ENCODE measurements around the gene ABHD11. TPM values are rescaled to one million over a fixed set of nuclear protein-coding genes. Genes with fewer than 3 reads are reported as not detected.
"Not testable (repeated sequence)": the region's sequence is repeated elsewhere in the genome, so short reads cannot be mapped to it uniquely, and the experiment has no call there.

The ABHD11 gene
- total and polyA plus RNA-seq, 10 donors = 11.4 to 26.0 (median 17.8) TPM

- Histone ChIP-seq H3K4me3 (no peak overlapping the region), H3K27ac (no peak overlapping the region), H3K36me3 (no peaks in the 10 kb centered on the region), H3K9me3 (no peaks in the 10 kb centered on the region), H3K4me1 (peaks cover 0 to 16% (median 4%) of the 10 kb centered on the region in 6 donors), H3K27me3 (replicated peaks in 1 of 7) (peaks cover 0 to 36% (median 5%) of the 10 kb centered on the region in 7 donors)
- intact Hi-C loops (cut with DNase I; ENCODE audit: low total_unique reads) = loop anchor here (2.0 kb wide), 1 partner anchor 121 kb away; no protein-coding TSS in a partner anchor
- no peak for DNase-seq
- TF ChIP-seq CTCF (IDR thresholded peaks at IDR 0.05 in 8 of 11, conservative IDR thresholded peaks at IDR 0.05 in 3 of 11) (no peak), POLR2A (IDR thresholded peaks at IDR 0.05) (no peak)
- 52 to 76% (median 57%) methylated on average over 3 of the region's 3 CpGs for WGBS, 5 donors
Measured at GRCh38 chr7:73727952-73728351, 10.7 kb downstream of the ABHD11 start.

DNA sequence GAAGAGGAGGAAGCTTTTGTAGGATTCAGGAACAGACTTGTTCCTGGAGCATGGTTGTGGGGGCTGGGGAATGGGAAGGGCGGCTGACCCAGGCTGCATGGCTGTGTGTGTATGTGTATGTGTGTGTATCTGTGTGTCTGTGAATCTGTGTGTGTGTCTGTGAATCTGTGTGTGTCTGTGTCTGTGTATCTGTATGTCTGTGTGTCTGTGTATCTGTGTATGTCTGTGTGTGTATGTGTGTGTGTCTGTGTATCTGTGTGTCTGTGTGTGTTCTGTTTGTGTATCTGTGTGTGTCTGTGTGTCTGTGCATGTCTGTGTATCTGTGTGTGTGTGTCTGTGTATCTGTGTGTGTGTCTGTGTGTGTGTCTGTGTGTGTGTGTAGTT, 12.5 kb downstream of the ABHD11 start:
- intact Hi-C loops (cut with DNase I; ENCODE audit: low total_unique reads) = no loop called here
- TF ChIP-seq POLR2AphosphoS5 (IDR thresholded peaks at IDR 0.05) (no peak), POLR2A (IDR thresholded peaks at IDR 0.05) (no peak), CTCF (IDR thresholded peaks at IDR 0.05 in 8 of 11, conservative IDR thresholded peaks at IDR 0.05 in 3 of 11) (peak in 5 of 11 experiments; percentile 26 to 61 (median 33))
- no peaks in the 10 kb centered on the region for H3K9me3 ChIP-seq
- H3K4me3 ChIP-seq = no peak overlapping the region
- no peak overlapping the region for H3K27ac ChIP-seq
- no peak for DNase-seq
- H3K27me3 ChIP-seq (replicated peaks in 1 of 7) = peaks cover 0 to 43% (median 5%) of the 10 kb centered on the region in 7 donors
- H3K36me3 ChIP-seq = no peaks in the 10 kb centered on the region
- WGBS, 5 donors = 45 to 79% (median 78%) methylated on average over 1 of the region's 1 CpG
- peaks cover 0 to 7% (median 4%) of the 10 kb centered on the region in 6 donors for H3K4me1 ChIP-seq

GRCh38 chr7:73723813-73724212, 14.8 kb downstream of the ABHD11 start:
- Histone ChIP-seq H3K4me3 (no peak overlapping the region), H3K27ac (no peak overlapping the region), H3K4me1 (peaks cover 3 to 19% (median 11%) of the 10 kb centered on the region in 6 donors), H3K27me3 (replicated peaks in 1 of 7) (peaks cover 0 to 53% (median 6%) of the 10 kb centered on the region in 7 donors), H3K36me3 (no peaks in the 10 kb centered on the region), H3K9me3 (no peaks in the 10 kb centered on the region)
- intact Hi-C loops (cut with DNase I; ENCODE audit: low total_unique reads) = no loop called here
- TF ChIP-seq POLR2A (IDR thresholded peaks at IDR 0.05) (no peak), POLR2AphosphoS5 (IDR thresholded peaks at IDR 0.05) (no peak), CTCF (IDR thresholded peaks at IDR 0.05 in 8 of 11, conservative IDR thresholded peaks at IDR 0.05 in 3 of 11) (no peak)
- no peak for DNase-seq
- 84 to 97% (median 89%) methylated on average over 3 of the region's 3 CpGs for WGBS, 5 donors

DNA sequence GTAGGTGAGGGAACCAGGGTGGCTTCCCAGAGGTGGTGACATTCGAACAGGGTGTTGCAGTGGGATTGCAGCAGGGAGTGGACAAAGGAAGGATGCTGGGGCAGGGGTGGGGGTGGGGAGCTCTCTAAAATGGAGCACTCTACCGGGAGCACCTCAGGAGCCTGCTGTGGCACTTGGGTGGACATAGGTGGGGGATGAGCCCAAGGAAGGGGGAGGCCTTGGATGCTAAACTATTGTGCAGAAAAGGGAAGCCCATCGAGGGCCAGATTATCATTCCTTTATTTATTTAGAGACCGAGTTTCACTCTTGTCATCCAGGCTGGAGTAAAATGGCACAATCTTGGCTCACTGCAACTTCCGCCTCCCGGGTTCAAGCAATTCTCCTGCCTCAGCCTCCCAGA, 15.8 kb downstream of the ABHD11 start:
- Histone ChIP-seq H3K27me3 (replicated peaks in 1 of 7) (peaks cover 0 to 53% (median 12%) of the 10 kb centered on the region in 7 donors), H3K36me3 (no peaks in the 10 kb centered on the region), H3K4me1 (peaks cover 12 to 29% (median 21%) of the 10 kb centered on the region in 6 donors), H3K4me3 (no peak overlapping the region), H3K27ac (no peak overlapping the region), H3K9me3 (no peaks in the 10 kb centered on the region)
- TF ChIP-seq CTCF (IDR thresholded peaks at IDR 0.05 in 8 of 11, conservative IDR thresholded peaks at IDR 0.05 in 3 of 11) = no peak
- TF ChIP-seq POLR2A (IDR thresholded peaks at IDR 0.05) = no peak
- TF ChIP-seq POLR2AphosphoS5 (IDR thresholded peaks at IDR 0.05) = no peak
- intact Hi-C loops (cut with DNase I; ENCODE audit: low total_unique reads) = no loop called here
- no peak for DNase-seq
- 59 to 74% (median 63%) methylated on average over 6 of the region's 6 CpGs for WGBS, 5 donors

GRCh38 chr7:73722182-73722581, 16.4 kb downstream of the ABHD11 start:
- DNase-seq; H3K36me3 ChIP-seq; intact Hi-C loops (cut with DNase I; ENCODE audit: low total_unique reads); H3K4me3 ChIP-seq; H3K27ac ChIP-seq; H3K9me3 ChIP-seq: not testable (repeated sequence)
- WGBS, 5 donors = 73 to 88% (median 84%) methylated on average over 4 of the region's 4 CpGs
- Histone ChIP-seq H3K27me3 (replicated peaks in 1 of 7) (peaks cover 0 to 53% (median 9%) of the 10 kb centered on the region in 7 donors), H3K4me1 (peaks cover 12 to 35% (median 27%) of the 10 kb centered on the region in 6 donors)
